Measurements from ENCODE around the gene GNAQ. TPM values are rescaled to one million over a fixed set of nuclear protein-coding genes. Genes with fewer than 3 reads are reported as not detected.

Gene GNAQ
- total and polyA plus RNA-seq, 8 donors: 13.1 to 75.3 (median 38.5) TPM

DNA sequence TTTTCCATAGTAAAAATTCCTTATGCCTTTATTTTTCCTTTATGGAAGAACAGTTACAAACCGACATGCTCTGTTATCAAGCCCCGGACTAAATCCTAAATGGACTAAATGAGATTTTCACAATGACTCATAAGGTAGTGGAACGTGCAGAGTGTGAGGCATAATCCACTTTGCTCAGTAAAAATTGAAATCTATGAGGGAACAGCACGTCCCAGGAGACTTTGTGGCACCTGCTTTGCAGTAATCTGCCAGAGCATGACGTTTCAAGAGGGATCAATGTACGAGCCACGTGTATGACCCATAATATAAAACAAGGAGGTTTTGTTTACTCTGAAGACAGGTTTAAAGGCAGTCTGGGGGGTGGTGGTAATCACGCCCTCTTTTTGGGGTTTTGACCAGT lies 299.7 kb downstream of the GNAQ start:
- 67 to 76% (median 74%) methylated on average over 8 of the region's 8 CpGs for WGBS, 5 donors
- Histone ChIP-seq H3K36me3 (peaks cover 15 to 20% (median 18%) of the 10 kb centered on the region in 4 donors), H3K4me1 (peaks cover 0 to 30% (median 9%) of the 10 kb centered on the region in 4 donors), H3K4me3 (no peak overlapping the region), H3K27me3 (no peaks in the 10 kb centered on the region), H3K9me3 (no peaks in the 10 kb centered on the region), H3K27ac (peak overlapping the region in 1 of 5 donors; percentile 47)
- intact Hi-C loops (cut with DNase I; ENCODE audit: low total_unique reads): no loop called here
- peak in 1 of 3 donors; percentile 50 for TF ChIP-seq POLR2AphosphoS5 (IDR thresholded peaks at IDR 0.05)
- no peak for TF ChIP-seq EP300 (IDR thresholded peaks at IDR 0.05)
- DNase-seq: no peak

GRCh38 chr9:77731008-77731698 lies 300.5 kb downstream of the GNAQ start:
- Histone ChIP-seq H3K9me3 (no peaks in the 10 kb centered on the region), H3K4me1 (peaks cover 0 to 30% (median 9%) of the 10 kb centered on the region in 4 donors), H3K27ac (no peak overlapping the region), H3K36me3 (peaks cover 15 to 27% (median 25%) of the 10 kb centered on the region in 4 donors), H3K27me3 (no peaks in the 10 kb centered on the region), H3K4me3 (no peak overlapping the region)
- TF ChIP-seq EP300 (IDR thresholded peaks at IDR 0.05) (no peak), POLR2A (IDR thresholded peaks at IDR 0.05) (no peak), POLR2AphosphoS5 (IDR thresholded peaks at IDR 0.05) (no peak)
- TF ChIP-seq, protein P1, sequence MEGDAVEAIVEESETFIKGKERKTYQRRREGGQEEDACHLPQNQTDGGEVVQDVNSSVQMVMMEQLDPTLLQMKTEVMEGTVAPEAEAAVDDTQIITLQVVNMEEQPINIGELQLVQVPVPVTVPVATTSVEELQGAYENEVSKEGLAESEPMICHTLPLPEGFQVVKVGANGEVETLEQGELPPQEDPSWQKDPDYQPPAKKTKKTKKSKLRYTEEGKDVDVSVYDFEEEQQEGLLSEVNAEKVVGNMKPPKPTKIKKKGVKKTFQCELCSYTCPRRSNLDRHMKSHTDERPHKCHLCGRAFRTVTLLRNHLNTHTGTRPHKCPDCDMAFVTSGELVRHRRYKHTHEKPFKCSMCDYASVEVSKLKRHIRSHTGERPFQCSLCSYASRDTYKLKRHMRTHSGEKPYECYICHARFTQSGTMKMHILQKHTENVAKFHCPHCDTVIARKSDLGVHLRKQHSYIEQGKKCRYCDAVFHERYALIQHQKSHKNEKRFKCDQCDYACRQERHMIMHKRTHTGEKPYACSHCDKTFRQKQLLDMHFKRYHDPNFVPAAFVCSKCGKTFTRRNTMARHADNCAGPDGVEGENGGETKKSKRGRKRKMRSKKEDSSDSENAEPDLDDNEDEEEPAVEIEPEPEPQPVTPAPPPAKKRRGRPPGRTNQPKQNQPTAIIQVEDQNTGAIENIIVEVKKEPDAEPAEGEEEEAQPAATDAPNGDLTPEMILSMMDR (IDR thresholded peaks at IDR 0.05): no peak
- DNase-seq: no peak
- WGBS, 5 donors: 82 to 93% (median 85%) methylated on average over 5 of the region's 5 CpGs
- intact Hi-C loops (cut with DNase I; ENCODE audit: low total_unique reads): no loop called here

DNA sequence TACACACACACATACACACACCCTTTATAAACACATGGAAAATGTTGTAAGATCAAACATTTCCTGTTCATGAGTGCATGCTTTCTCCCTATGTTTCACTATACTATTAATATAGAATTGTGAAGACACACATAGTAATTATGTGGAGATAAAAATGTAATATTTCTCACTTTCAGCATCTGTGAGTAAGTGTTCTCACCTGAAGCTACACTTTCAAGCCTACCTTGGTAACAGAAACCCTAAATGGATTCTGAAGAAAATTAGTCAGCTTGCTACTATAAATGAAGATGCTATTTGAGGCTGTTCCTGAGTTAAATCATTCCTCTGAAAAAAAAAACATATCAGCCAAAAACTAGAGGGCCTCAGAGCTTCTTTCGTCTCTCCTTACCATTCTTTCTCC lies 302.4 kb downstream of the GNAQ start:
- WGBS, 5 donors: 87 to 96% (median 93%) methylated on average over 1 of the region's 1 CpG

DNA sequence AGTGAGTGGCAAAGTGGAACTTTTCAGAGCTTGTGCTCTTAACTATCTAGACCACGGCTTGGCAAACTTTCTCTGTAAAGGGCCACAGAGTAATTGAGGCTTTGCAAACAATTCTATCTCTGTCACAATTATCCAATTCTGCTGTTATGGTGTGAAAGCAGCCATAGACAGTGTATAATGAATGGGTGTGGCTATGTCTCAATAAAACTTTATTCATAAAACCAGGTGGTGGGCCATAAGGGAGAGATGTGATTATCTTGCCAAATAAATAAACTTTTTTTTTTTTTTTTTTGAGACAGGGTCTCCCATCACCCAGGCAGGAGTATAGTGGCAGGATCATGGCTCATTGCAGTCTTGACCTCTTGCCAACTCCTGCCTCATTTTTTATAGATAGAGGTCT lies 304.8 kb downstream of the GNAQ start:
- DNase-seq: no peak
- H3K27me3 ChIP-seq: no peaks in the 10 kb centered on the region

More for the DNA sequence above, 302.4 kb downstream of the GNAQ start:
- DNase-seq: no peak
- no peak overlapping the region for H3K27ac ChIP-seq
- peaks cover 0 to 22% (median 0%) of the 10 kb centered on the region in 4 donors for H3K4me1 ChIP-seq
- H3K36me3 ChIP-seq: peaks cover 15 to 43% (median 35%) of the 10 kb centered on the region in 4 donors
- intact Hi-C loops (cut with DNase I; ENCODE audit: low total_unique reads): no loop called here
- no peaks in the 10 kb centered on the region for H3K9me3 ChIP-seq
- H3K27me3 ChIP-seq: no peaks in the 10 kb centered on the region
- no peak overlapping the region for H3K4me3 ChIP-seq
- no peak for TF ChIP-seq POLR2A (IDR thresholded peaks at IDR 0.05)
- no peak for TF ChIP-seq POLR2AphosphoS5 (IDR thresholded peaks at IDR 0.05)
- TF ChIP-seq EP300 (IDR thresholded peaks at IDR 0.05): no peak
- TF ChIP-seq, protein P1 (IDR thresholded peaks at IDR 0.05): no peak

More for the DNA sequence above, 304.8 kb downstream of the GNAQ start:
- Histone ChIP-seq H3K4me3 (no peak overlapping the region), H3K36me3 (peaks cover 15 to 55% (median 42%) of the 10 kb centered on the region in 4 donors), H3K27ac (no peak overlapping the region), H3K9me3 (no peaks in the 10 kb centered on the region), H3K4me1 (peaks cover 0 to 15% (median 0%) of the 10 kb centered on the region in 4 donors)
- TF ChIP-seq, protein P1 (IDR thresholded peaks at IDR 0.05): no peak
- no peak for TF ChIP-seq POLR2AphosphoS5 (IDR thresholded peaks at IDR 0.05)
- TF ChIP-seq EP300 (IDR thresholded peaks at IDR 0.05): no peak
- TF ChIP-seq POLR2A (IDR thresholded peaks at IDR 0.05): no peak
- WGBS, 5 donors: 78 to 96% (median 88%) methylated on average over 1 of the region's 1 CpG
- intact Hi-C loops (cut with DNase I; ENCODE audit: low total_unique reads): no loop called here
